Hepatocyte (in vitro differentiated cells): Measurements from ENCODE around the gene CPLX4. TPM values are rescaled to one million over a fixed set of nuclear protein-coding genes. Genes with fewer than 3 reads are reported as not detected.

ENCODE experiments used
- DNase-seq: peaks from one replicate; pipeline ENCODE4 v3.0.0-alpha.2; 2016; ENCODE audit warnings: low spot score
- H2AFZ ChIP-seq: fragments of 200-600 bp; sonication (generic); 2 replicates; pipeline ENCODE4 v1.6.0; 2016; ENCODE audit warnings: antibody characterized with exemption, mild to moderate bottlenecking
- H3K27ac ChIP-seq: fragments of 200-600 bp; sonication (generic); 2 replicates; pipeline ENCODE4 v1.5.1; 2016; ENCODE audit warnings: mild to moderate bottlenecking
- H3K27me3 ChIP-seq: fragments of 200-600 bp; sonication (generic); 2 replicates; pipeline ENCODE4 v1.6.1; 2016
- H3K36me3 ChIP-seq: fragments of 200-600 bp; sonication (generic); replicated peaks from 2 replicates; pipeline ENCODE4 v1.5.1; 2016; ENCODE audit warnings: low read depth; ENCODE audit not compliant: insufficient read depth
- H3K4me1 ChIP-seq: fragments of 200-600 bp; sonication (generic); 2 replicates; pipeline ENCODE4 v1.5.1; 2016; ENCODE audit warnings: mild to moderate bottlenecking, moderate library complexity; ENCODE audit not compliant: insufficient read depth
- H3K4me2 ChIP-seq: fragments of 200-600 bp; sonication (generic); 2 replicates; pipeline ENCODE4 v1.6.0; 2016
- H3K4me3 ChIP-seq: fragments of 200-600 bp; sonication (generic); 2 replicates; pipeline ENCODE4 v1.5.1; 2016; ENCODE audit warnings: mild to moderate bottlenecking
- H3K79me2 ChIP-seq: fragments of 200-600 bp; sonication (generic); 2 replicates; pipeline ENCODE4 v1.6.0; 2017; ENCODE audit warnings: mild to moderate bottlenecking
- H3K9me2 ChIP-seq: fragments of 200-600 bp; sonication (generic); replicated peaks from 2 replicates; pipeline ENCODE4 v1.6.0; 2017; ENCODE audit warnings: mild to moderate bottlenecking; ENCODE audit not compliant: insufficient read depth
- H3K9me3 ChIP-seq: fragments of 200-600 bp; sonication (generic); 2 replicates; pipeline ENCODE4 v1.5.1; 2016; ENCODE audit warnings: low read depth, mild to moderate bottlenecking
- H4K20me1 ChIP-seq: fragments of 200-600 bp; sonication (generic); 2 replicates; pipeline ENCODE4 v1.6.0; 2016; ENCODE audit warnings: mild to moderate bottlenecking; ENCODE audit not compliant: insufficient read depth, poor library complexity, severe bottlenecking
- CTCF ChIP-seq: fragments of 200-600 bp; sonication (generic); IDR thresholded peaks from 2 replicates; pipeline ENCODE4 v1.5.1; 2016; ENCODE audit warnings: antibody characterized with exemption, mild to moderate bottlenecking; ENCODE audit not compliant: poor library complexity
- EZH2 ChIP-seq: fragments of 200-600 bp; sonication (generic); IDR thresholded peaks from 2 replicates; pipeline ENCODE4 v1.6.1; 2016; ENCODE audit warnings: antibody characterized with exemption, mild to moderate bottlenecking, borderline replicate concordance
- EZH2phosphoT487 ChIP-seq: fragments of 200-600 bp; sonication (generic); IDR thresholded peaks from one replicate; pipeline ENCODE4 v1.6.1; 2018; ENCODE audit warnings: antibody characterized with exemption, mild to moderate bottlenecking, low read depth, moderate library complexity; ENCODE audit not compliant: unreplicated experiment, severe bottlenecking
- WGBS: methylation state at CpG from one replicate; pipeline ENCODE4 v1.1.6; 2016; ENCODE audit warnings: low lambda C conversion rate; ENCODE audit errors: missing lambda C conversion rate; 5-methylcytosine and 5-hydroxymethylcytosine counted together
- polyA plus RNA-seq: library from polyadenylated mRNA; unstranded; fragments of >200 nt; fragmentation: Nextera tagmentation; extraction: Ambion mirVana; gene quantifications from 2 replicates; pipeline ENCODE4 v1.2.1, GENCODE V29; 2016
- total RNA-seq: library from RNA; depleted of rRNA; stranded (reverse); fragments of >200 nt; gene quantifications from 2 replicates; pipeline ENCODE4 v1.2.3, GENCODE V29; 2014

Gene CPLX4
- total and polyA plus RNA-seq, 2 experiments from 2014 or later = not detected

DNA sequence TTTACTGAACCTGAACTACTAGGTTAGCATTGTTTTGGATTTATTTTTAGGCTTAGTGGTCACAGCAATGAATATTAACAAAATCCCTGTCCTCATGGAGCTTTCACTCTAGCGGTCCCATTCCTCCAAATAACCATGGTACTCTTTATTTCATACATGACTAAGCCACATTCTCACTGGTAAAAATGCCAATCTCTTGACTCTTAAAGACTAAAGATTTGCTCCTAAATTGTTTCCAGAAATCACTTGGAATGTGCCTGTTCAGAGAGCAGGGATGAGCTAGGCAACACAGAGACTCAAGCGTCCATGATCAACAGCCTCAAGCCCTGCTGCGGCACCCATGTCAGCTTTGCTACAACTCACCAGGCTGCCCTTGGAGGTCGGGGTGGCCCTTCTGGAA, 27.1 kb upstream of the CPLX4 start:
- 93% methylated on average over 4 of the region's 4 CpGs for whole genome bisulfite sequencing
- no peaks in the 10 kb centered on the region for H3K27me3 ChIP-seq
- no peaks in the 10 kb centered on the region for H3K9me2 ChIP-seq
- no peak for DNase-seq
- no peak for TF ChIP-seq CTCF
- no peak for TF ChIP-seq EZH2
- no peak for TF ChIP-seq EZH2phosphoT487
- no peaks in the 10 kb centered on the region for H3K4me1 ChIP-seq
- H4K20me1 ChIP-seq = no peaks in the 10 kb centered on the region
- H3K79me2 ChIP-seq = peaks cover 59% of the 10 kb centered on the region
- H3K4me3 ChIP-seq = no peak overlapping the region
- no peak overlapping the region for H3K27ac ChIP-seq
- H3K4me2 ChIP-seq = no peak overlapping the region
- H2AFZ ChIP-seq = no peak overlapping the region
- H3K9me3 ChIP-seq = peaks cover 9% of the 10 kb centered on the region
- H3K36me3 ChIP-seq = peaks cover 15% of the 10 kb centered on the region

GRCh38 chr18:59344996-59345395, 26.5 kb upstream of the CPLX4 start:
- Histone ChIP-seq H4K20me1 (no peaks in the 10 kb centered on the region), H3K4me1 (no peaks in the 10 kb centered on the region), H3K36me3 (peaks cover 15% of the 10 kb centered on the region), H3K79me2 (peaks cover 63% of the 10 kb centered on the region), H3K9me2 (no peaks in the 10 kb centered on the region), H3K9me3 (peaks cover 10% of the 10 kb centered on the region), H3K27me3 (no peaks in the 10 kb centered on the region), H3K4me2 (no peak overlapping the region), H3K27ac (no peak overlapping the region), H3K4me3 (no peak overlapping the region), H2AFZ (no peak overlapping the region)
- WGBS = 65% methylated on average over 1 of the region's 1 CpG
- DNase-seq = no peak
- TF ChIP-seq CTCF = no peak

DNA sequence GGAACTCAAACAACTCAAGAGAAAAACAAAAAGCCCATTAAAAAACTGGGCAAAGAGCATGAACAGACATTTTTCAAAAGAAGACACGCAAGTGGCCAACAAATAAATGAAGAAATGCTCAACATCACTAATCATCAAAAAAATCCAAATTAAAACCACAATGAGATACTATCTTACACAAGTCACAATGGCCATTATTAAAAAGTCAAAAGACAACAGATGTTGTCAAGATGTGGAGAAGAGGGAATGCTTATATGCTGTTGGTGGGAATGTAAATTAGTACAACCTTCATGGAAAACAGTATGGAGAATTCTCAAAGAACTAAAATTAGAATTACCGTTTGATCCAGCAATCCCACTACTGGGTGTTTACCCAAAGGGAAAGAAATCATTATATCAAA, 25.5 kb upstream of the CPLX4 start:
- H3K36me3 ChIP-seq = peaks cover 15% of the 10 kb centered on the region

More for the DNA sequence above, 25.5 kb upstream of the CPLX4 start:
- Histone ChIP-seq H3K9me3 (peaks cover 10% of the 10 kb centered on the region), H3K27ac (no peak overlapping the region), H3K27me3 (no peaks in the 10 kb centered on the region), H2AFZ (no peak overlapping the region), H4K20me1 (no peaks in the 10 kb centered on the region), H3K9me2 (no peaks in the 10 kb centered on the region), H3K79me2 (peaks cover 65% of the 10 kb centered on the region), H3K4me1 (no peaks in the 10 kb centered on the region), H3K4me3 (no peak overlapping the region), H3K4me2 (no peak overlapping the region)
- WGBS = 100% methylated on average over 2 of the region's 2 CpGs
- no peak for DNase-seq
- TF ChIP-seq EZH2phosphoT487 = no peak
- TF ChIP-seq EZH2 = no peak
- TF ChIP-seq CTCF = no peak
